Astrocyte (in vitro differentiated cells and primary cell): Measurements from ENCODE around the gene HNRNPDL. TPM values are rescaled to one million over a fixed set of nuclear protein-coding genes. Genes with fewer than 3 reads are reported as not detected.

ENCODE experiments used
- DNase-seq: peaks from one replicate; pipeline ENCODE4 v3.0.0-alpha.2; 2010; ENCODE audit warnings: low read depth
- FAIRE-seq: peaks from 2 replicates; lab custom pipeline; 2011; peaks lifted over from hg19 to GRCh38; lab: Jason Lieb, UNC
- H2AFZ ChIP-seq: 2 replicates; pipeline ENCODE4 v1.6.0; 2012; ENCODE audit warnings: low read depth, low read length, inconsistent platforms
- H3K27ac ChIP-seq: 2 replicates; pipeline ENCODE4 v1.5.1; 2011; ENCODE audit warnings: low read depth, low read length, inconsistent platforms
- H3K27me3 ChIP-seq: 2 replicates; pipeline ENCODE4 v1.6.0; 2011; ENCODE audit warnings: low read length, inconsistent platforms; ENCODE audit not compliant: insufficient read depth
- H3K36me3 ChIP-seq: 2 replicates; pipeline ENCODE4 v1.5.1; 2011; ENCODE audit warnings: low read length, inconsistent platforms; ENCODE audit not compliant: insufficient read depth
- H3K4me1 ChIP-seq: 2 replicates; pipeline ENCODE4 v1.5.1; 2011; ENCODE audit warnings: low read length, inconsistent platforms; ENCODE audit not compliant: insufficient read depth
- H3K4me2 ChIP-seq: 2 replicates; pipeline ENCODE4 v1.6.0; 2012; ENCODE audit warnings: low read length, inconsistent platforms
- H3K4me3 ChIP-seq: 2 replicates; pipeline ENCODE4 v1.5.1; 2011; ENCODE audit warnings: low read depth, mild to moderate bottlenecking, low read length, inconsistent platforms; ENCODE audit not compliant: insufficient read depth
- H3K79me2 ChIP-seq: 2 replicates; pipeline ENCODE4 v1.6.0; 2012; ENCODE audit warnings: mild to moderate bottlenecking, low read length, inconsistent platforms; ENCODE audit not compliant: insufficient read depth
- H3K9ac ChIP-seq: 2 replicates; pipeline ENCODE4 v1.6.0; 2012; ENCODE audit warnings: mild to moderate bottlenecking, low read length, inconsistent platforms
- H3K9me3 ChIP-seq: 2 replicates; pipeline ENCODE4 v1.5.1; 2012; ENCODE audit warnings: low read depth, mild to moderate bottlenecking, low read length, inconsistent platforms; ENCODE audit not compliant: insufficient read depth
- H4K20me1 ChIP-seq: 2 replicates; pipeline ENCODE4 v1.6.0; 2012; ENCODE audit warnings: low read length, inconsistent platforms; ENCODE audit not compliant: insufficient read depth
- H3K27ac Mint-ChIP-seq: one replicate; pipeline ENCODE4 v1.8.0; 2021; ENCODE audit warnings: mild to moderate bottlenecking, mixed read lengths; ENCODE audit not compliant: unreplicated experiment
- H3K27me3 Mint-ChIP-seq: one replicate; pipeline ENCODE4 v1.8.0; 2021; ENCODE audit warnings: low read depth, mixed read lengths; ENCODE audit not compliant: unreplicated experiment
- H3K36me3 Mint-ChIP-seq: one replicate; pipeline ENCODE4 v1.8.0; 2021; ENCODE audit warnings: low read depth, mixed read lengths; ENCODE audit not compliant: unreplicated experiment
- H3K4me1 Mint-ChIP-seq: one replicate; pipeline ENCODE4 v1.8.0; 2021; ENCODE audit warnings: low read depth, mixed read lengths; ENCODE audit not compliant: unreplicated experiment
- H3K4me3 Mint-ChIP-seq: one replicate; pipeline ENCODE4 v1.8.0; 2021; ENCODE audit warnings: mild to moderate bottlenecking, moderate library complexity, mixed read lengths; ENCODE audit not compliant: unreplicated experiment
- H3K9me3 Mint-ChIP-seq: one replicate; pipeline ENCODE4 v1.8.0; 2021; ENCODE audit warnings: mild to moderate bottlenecking, mixed read lengths; ENCODE audit not compliant: unreplicated experiment
- EZH2 ChIP-seq: IDR thresholded peaks from 2 replicates; pipeline ENCODE4 v1.6.1; 2012; ENCODE audit warnings: mild to moderate bottlenecking, low read length, inconsistent platforms; ENCODE audit not compliant: insufficient read depth
- total RNA-seq: library from RNA; stranded (reverse); gene quantifications from 2 replicates; pipeline ENCODE4 v1.2.1, GENCODE V29; 2021
- TF ChIP-seq, protein P1 (sequence below): IDR thresholded peaks from 2 replicates; pipeline ENCODE4 v1.5.1; 2011; ENCODE audit warnings: low read depth, mild to moderate bottlenecking, inconsistent platforms, low read length, moderate library complexity; ENCODE audit not compliant: insufficient read depth

Gene HNRNPDL
- total RNA-seq, 1 donor from 2014 or later, result 220 TPM

DNA sequence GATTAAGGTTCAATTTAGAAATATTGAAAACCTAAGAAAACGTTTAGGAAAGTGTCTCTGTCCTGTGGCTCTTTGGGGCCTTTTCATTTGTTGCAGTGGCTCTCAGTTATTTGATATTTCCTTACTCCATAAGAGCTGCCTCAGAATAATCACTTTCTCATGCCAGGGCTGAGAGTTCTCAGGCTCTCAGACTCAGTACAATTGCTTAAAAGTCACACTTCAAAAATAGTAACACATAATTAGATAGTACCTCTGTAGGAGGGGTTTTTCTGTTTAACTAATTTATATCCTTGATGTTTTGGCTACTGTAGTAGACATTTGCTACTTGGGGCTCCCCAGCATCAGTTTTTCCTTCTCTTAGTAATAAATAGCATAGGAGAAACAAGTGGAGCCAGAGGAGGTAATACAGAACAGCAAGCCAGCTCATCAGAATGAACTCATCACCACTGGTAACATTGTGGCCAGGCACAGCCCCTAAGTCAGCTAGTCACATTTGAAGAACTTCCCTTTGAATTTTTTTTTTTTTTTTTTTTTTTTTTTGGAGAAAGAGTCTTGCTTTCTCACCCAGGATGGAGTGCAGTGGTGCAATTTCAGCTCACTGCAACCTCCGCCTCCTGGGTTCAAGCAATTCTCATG lies 48.5 kb downstream of the HNRNPDL start:
- H2AFZ ChIP-seq, result no peak overlapping the region
- H3K9me3 Mint-ChIP-seq, result peaks cover 9% of the 10 kb centered on the region
- no peaks in the 10 kb centered on the region for H3K4me1 Mint-ChIP-seq
- H3K27me3 Mint-ChIP-seq, result no peaks in the 10 kb centered on the region
- H3K79me2 ChIP-seq, result peaks cover 19% of the 10 kb centered on the region
- no peak overlapping the region for H3K4me3 ChIP-seq
- TF ChIP-seq, protein P1, sequence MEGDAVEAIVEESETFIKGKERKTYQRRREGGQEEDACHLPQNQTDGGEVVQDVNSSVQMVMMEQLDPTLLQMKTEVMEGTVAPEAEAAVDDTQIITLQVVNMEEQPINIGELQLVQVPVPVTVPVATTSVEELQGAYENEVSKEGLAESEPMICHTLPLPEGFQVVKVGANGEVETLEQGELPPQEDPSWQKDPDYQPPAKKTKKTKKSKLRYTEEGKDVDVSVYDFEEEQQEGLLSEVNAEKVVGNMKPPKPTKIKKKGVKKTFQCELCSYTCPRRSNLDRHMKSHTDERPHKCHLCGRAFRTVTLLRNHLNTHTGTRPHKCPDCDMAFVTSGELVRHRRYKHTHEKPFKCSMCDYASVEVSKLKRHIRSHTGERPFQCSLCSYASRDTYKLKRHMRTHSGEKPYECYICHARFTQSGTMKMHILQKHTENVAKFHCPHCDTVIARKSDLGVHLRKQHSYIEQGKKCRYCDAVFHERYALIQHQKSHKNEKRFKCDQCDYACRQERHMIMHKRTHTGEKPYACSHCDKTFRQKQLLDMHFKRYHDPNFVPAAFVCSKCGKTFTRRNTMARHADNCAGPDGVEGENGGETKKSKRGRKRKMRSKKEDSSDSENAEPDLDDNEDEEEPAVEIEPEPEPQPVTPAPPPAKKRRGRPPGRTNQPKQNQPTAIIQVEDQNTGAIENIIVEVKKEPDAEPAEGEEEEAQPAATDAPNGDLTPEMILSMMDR, result no peak
- TF ChIP-seq EZH2, result no peak
- FAIRE-seq (no peak), DNase-seq (no peak)
- H3K27ac ChIP-seq, result no peak overlapping the region
- no peaks in the 10 kb centered on the region for H3K9me3 ChIP-seq
- no peak overlapping the region for H3K9ac ChIP-seq
- H3K36me3 Mint-ChIP-seq, result peaks cover 2% of the 10 kb centered on the region
- no peaks in the 10 kb centered on the region for H3K27me3 ChIP-seq
- H3K36me3 ChIP-seq, result no peaks in the 10 kb centered on the region
- no peak overlapping the region for H3K27ac Mint-ChIP-seq
- H3K4me3 Mint-ChIP-seq, result no peak overlapping the region
- no peak overlapping the region for H3K4me2 ChIP-seq
- no peaks in the 10 kb centered on the region for H3K4me1 ChIP-seq
- peaks cover 9% of the 10 kb centered on the region for H4K20me1 ChIP-seq

DNA sequence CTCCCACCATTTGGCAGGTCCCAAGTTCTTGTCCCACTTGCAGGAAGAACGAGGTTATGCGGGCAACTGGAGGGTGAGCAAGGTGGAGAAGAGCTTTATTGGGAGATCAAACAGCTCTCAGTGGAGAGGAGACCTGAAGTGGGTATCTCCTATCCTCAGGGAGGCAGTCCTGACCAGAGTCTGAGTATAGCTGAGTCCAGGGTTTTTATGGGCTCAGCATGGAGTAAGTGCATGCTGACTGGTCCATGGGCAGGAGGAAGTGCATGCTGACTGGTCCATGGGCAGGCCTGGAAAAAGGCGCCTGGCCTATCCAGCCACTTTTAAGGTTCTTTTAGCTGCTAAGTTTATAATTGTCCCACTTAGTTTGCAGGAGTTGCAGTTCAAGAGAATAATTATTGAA lies 49.0 kb downstream of the HNRNPDL start:
- Histone ChIP-seq H3K4me3 (no peak overlapping the region), H3K9ac (no peak overlapping the region), H2AFZ (no peak overlapping the region), H3K4me1 (peaks cover 1% of the 10 kb centered on the region), H3K4me2 (no peak overlapping the region), H3K79me2 (peaks cover 24% of the 10 kb centered on the region), H3K27ac (no peak overlapping the region), H4K20me1 (peaks cover 13% of the 10 kb centered on the region), H3K9me3 (no peaks in the 10 kb centered on the region), H3K36me3 (peaks cover 3% of the 10 kb centered on the region), H3K27me3 (no peaks in the 10 kb centered on the region)
- peaks cover 2% of the 10 kb centered on the region for H3K4me1 Mint-ChIP-seq
- no peaks in the 10 kb centered on the region for H3K27me3 Mint-ChIP-seq
- TF ChIP-seq, protein P1, result no peak
- no peak for TF ChIP-seq EZH2
- no peak for FAIRE-seq
- H3K4me3 Mint-ChIP-seq, result no peak overlapping the region
- H3K27ac Mint-ChIP-seq, result no peak overlapping the region
- DNase-seq, result no peak
- peaks cover 2% of the 10 kb centered on the region for H3K36me3 Mint-ChIP-seq
- H3K9me3 Mint-ChIP-seq, result peaks cover 9% of the 10 kb centered on the region

DNA sequence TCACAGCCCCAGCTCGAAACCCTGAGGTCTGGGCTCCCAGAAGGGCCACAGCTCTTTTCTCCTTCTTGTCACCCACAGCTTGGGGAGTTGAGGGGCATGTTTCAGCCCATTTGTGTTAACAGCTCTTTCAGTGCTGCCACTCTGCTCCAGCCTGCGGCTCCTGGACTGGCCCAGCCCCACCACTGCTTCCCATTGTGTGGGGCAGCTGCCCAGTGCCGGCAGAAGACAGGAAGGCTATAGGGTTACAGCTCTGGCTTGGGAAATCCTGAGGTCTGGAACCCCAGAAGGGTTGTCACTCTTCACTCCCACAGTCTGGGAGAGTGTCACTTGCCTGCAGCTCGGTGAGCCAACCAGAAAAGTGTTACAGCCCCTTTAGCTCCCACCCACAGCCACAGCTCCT lies 49.4 kb downstream of the HNRNPDL start:
- no peak overlapping the region for H3K4me2 ChIP-seq
- no peak overlapping the region for H3K4me3 ChIP-seq
- peaks cover 3% of the 10 kb centered on the region for H3K36me3 ChIP-seq
- Mint-ChIP-seq H3K4me3 (no peak overlapping the region), H3K36me3 (peaks cover 2% of the 10 kb centered on the region), H3K9me3 (peaks cover 8% of the 10 kb centered on the region), H3K4me1 (peaks cover 2% of the 10 kb centered on the region), H3K27me3 (no peaks in the 10 kb centered on the region), H3K27ac (no peak overlapping the region)
- H3K9me3 ChIP-seq, result no peaks in the 10 kb centered on the region
- no peak overlapping the region for H3K27ac ChIP-seq
- no peak overlapping the region for H2AFZ ChIP-seq
- no peak for FAIRE-seq
- TF ChIP-seq EZH2, result no peak
- TF ChIP-seq, protein P1, result no peak
- no peaks in the 10 kb centered on the region for H3K27me3 ChIP-seq
- H3K9ac ChIP-seq, result no peak overlapping the region
- H4K20me1 ChIP-seq, result peaks cover 17% of the 10 kb centered on the region
- DNase-seq, result no peak
- peaks cover 28% of the 10 kb centered on the region for H3K79me2 ChIP-seq
- H3K4me1 ChIP-seq, result peaks cover 4% of the 10 kb centered on the region
